HG03575 (cell line): ENCODE measurements around the gene WNK1.
"Not testable (repeated sequence)": the region's sequence is repeated elsewhere in the genome, so short reads cannot be mapped to it uniquely, and the experiment has no call there.

Experiments
- ATAC-seq: cut with Tn5 transposase; IDR thresholded peaks from one replicate; pipeline ENCODE4 v1.9.1; 2021; ENCODE audit not compliant: unreplicated experiment, insufficient number of reproducible peaks, low FRiP score; ENCODE audit errors: extremely low read depth

Gene WNK1

GRCh38 chr12:848173-848865 is 95.9 kb downstream of the WNK1 start:
- ATAC-seq: no peak

- ATAC-seq: no peak
These were observed 96.6 kb downstream of the WNK1 start for GRCh38 chr12:848882-849527.

GRCh38 chr12:849733-850437 is 97.5 kb downstream of the WNK1 start:
- not testable (repeated sequence) for ATAC-seq

GRCh38 chr12:851343-851742 is 99.0 kb downstream of the WNK1 start:
- no peak for ATAC-seq

- no peak for ATAC-seq
These were observed 99.5 kb downstream of the WNK1 start for GRCh38 chr12:851913-852312.

- no peak for ATAC-seq
These were observed 100.5 kb downstream of the WNK1 start for GRCh38 chr12:852864-853263.

GRCh38 chr12:857611-858010 is 105.2 kb downstream of the WNK1 start:
- no peak for ATAC-seq

GRCh38 chr12:862303-862911 is 110.0 kb downstream of the WNK1 start:
- no peak for ATAC-seq

- no peak for ATAC-seq
These were observed 110.9 kb downstream of the WNK1 start for GRCh38 chr12:863285-863684.

GRCh38 chr12:865614-866013 is 113.2 kb downstream of the WNK1 start:
- no peak for ATAC-seq

- no peak for ATAC-seq
These were observed 115.5 kb downstream of the WNK1 start for GRCh38 chr12:867905-868304.

- no peak for ATAC-seq
These were observed 116.3 kb downstream of the WNK1 start for GRCh38 chr12:868722-869121.

GRCh38 chr12:870378-870777 is 118.0 kb downstream of the WNK1 start:
- no peak for ATAC-seq

GRCh38 chr12:873954-874353 is 121.6 kb downstream of the WNK1 start:
- no peak for ATAC-seq

GRCh38 chr12:879641-880040 is 127.3 kb downstream of the WNK1 start:
- ATAC-seq: no peak

GRCh38 chr12:880656-881055 is 128.3 kb downstream of the WNK1 start:
- ATAC-seq: no peak

- ATAC-seq: no peak
These were observed 132.5 kb downstream of the WNK1 start for GRCh38 chr12:884746-885414.

- ATAC-seq: no peak
These were observed 133.3 kb downstream of the WNK1 start for GRCh38 chr12:885701-886100.

- ATAC-seq: no peak
These were observed 133.8 kb downstream of the WNK1 start for GRCh38 chr12:886206-886605.
